Stomach (tissue), 4 donors: ENCODE data around the gene PPM1G.

Experiments
- POLR2A ChIP-seq, 4 donors: fragments of 450-650 bp; IDR thresholded peaks; one replicate each; pipeline ENCODE4 v1.6.1; 2016; ENCODE audit warnings: antibody characterized with exemption in 4 of 4, control low read depth in 2 of 4, mild to moderate bottlenecking in 1 of 4, moderate library complexity in 1 of 4
- TF ChIP-seq, protein P1 (sequence below), 7 experiments: fragments of 450-650 bp in 4 of 7; fragments of 200-600 bp in 3 of 7; sonication (generic) in 3 of 7; IDR thresholded peaks; one replicate each; pipeline ENCODE4 v1.5.1; 2016 to 2019; ENCODE audit warnings: antibody characterized with exemption in 7 of 7, control low read depth in 2 of 7, mild to moderate bottlenecking in 1 of 7

DNA sequence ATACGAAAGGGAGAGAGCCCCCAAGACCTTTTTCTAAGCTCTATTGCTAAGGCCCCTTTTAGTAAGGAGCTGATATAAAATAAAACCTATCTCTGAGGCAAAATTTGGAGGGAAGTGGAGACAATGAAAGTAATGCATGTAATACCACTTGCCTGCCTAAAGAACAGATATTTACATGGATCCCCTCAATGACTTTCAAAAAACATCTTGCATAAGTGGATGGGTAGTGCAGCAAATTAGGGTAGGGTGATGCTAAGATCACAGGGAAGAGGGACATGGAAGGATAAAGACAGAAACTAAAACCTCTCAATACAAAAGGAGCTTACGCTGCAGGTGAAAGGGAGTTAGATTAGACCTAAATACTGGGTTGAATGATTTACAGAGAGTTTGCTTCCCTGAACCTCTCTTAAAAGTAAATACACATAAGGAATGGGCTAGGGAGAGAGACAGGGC is 30.0 kb downstream of the PPM1G start:
- TF ChIP-seq, protein P1, sequence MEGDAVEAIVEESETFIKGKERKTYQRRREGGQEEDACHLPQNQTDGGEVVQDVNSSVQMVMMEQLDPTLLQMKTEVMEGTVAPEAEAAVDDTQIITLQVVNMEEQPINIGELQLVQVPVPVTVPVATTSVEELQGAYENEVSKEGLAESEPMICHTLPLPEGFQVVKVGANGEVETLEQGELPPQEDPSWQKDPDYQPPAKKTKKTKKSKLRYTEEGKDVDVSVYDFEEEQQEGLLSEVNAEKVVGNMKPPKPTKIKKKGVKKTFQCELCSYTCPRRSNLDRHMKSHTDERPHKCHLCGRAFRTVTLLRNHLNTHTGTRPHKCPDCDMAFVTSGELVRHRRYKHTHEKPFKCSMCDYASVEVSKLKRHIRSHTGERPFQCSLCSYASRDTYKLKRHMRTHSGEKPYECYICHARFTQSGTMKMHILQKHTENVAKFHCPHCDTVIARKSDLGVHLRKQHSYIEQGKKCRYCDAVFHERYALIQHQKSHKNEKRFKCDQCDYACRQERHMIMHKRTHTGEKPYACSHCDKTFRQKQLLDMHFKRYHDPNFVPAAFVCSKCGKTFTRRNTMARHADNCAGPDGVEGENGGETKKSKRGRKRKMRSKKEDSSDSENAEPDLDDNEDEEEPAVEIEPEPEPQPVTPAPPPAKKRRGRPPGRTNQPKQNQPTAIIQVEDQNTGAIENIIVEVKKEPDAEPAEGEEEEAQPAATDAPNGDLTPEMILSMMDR (IDR thresholded peaks at IDR 0.05): no peak
- no peak for TF ChIP-seq POLR2A (IDR thresholded peaks at IDR 0.05)
